H9 (cell line): ENCODE measurements around the gene FAM20A. TPM values are rescaled to one million over a fixed set of nuclear protein-coding genes. Genes with fewer than 3 reads are reported as not detected.

ENCODE experiments used
- DNase-seq: peaks from one replicate; pipeline ENCODE4 v3.0.0-alpha.2; 2017
- H2AFZ ChIP-seq: one replicate; pipeline ENCODE4 v1.6.1; 2013; ENCODE audit warnings: mild to moderate bottlenecking, low read length, control low read depth, moderate library complexity
- H2AK5ac ChIP-seq: 2 replicates; pipeline ENCODE4 v1.6.1; 2013; ENCODE audit warnings: low read length, control low read depth, mixed read lengths; ENCODE audit not compliant: insufficient read length
- H2BK120ac ChIP-seq: one replicate; pipeline ENCODE4 v1.6.1; 2013; ENCODE audit warnings: low read depth, mild to moderate bottlenecking, low read length, control low read depth, inconsistent platforms; ENCODE audit not compliant: poor library complexity, severe bottlenecking
- H2BK12ac ChIP-seq: 2 replicates; pipeline ENCODE4 v1.6.1; 2013; ENCODE audit warnings: low read length, control low read depth, mixed read lengths, low read depth; ENCODE audit not compliant: insufficient read length
- H2BK15ac ChIP-seq: 2 replicates; pipeline ENCODE4 v1.6.1; 2013; ENCODE audit warnings: low read depth, low read length, control low read depth
- H2BK20ac ChIP-seq: one replicate; pipeline ENCODE4 v1.6.1; 2013; ENCODE audit warnings: low read depth, mild to moderate bottlenecking, low read length, control low read depth, inconsistent platforms; ENCODE audit not compliant: poor library complexity, severe bottlenecking
- H2BK5ac ChIP-seq: 2 replicates; pipeline ENCODE4 v1.6.1; 2013; ENCODE audit warnings: low read length, control low read depth, mixed read lengths; ENCODE audit not compliant: insufficient read length
- H3K14ac ChIP-seq: 2 replicates; pipeline ENCODE4 v1.6.1; 2013; ENCODE audit warnings: low read length, control low read depth; ENCODE audit not compliant: insufficient read depth
- H3K18ac ChIP-seq: 2 replicates; pipeline ENCODE4 v1.6.1; 2013; ENCODE audit warnings: low read depth, mild to moderate bottlenecking, mixed read lengths, low read length, control low read depth; ENCODE audit not compliant: insufficient read length
- H3K23ac ChIP-seq: 2 replicates; pipeline ENCODE4 v1.6.1; 2013; ENCODE audit warnings: low read length, control low read depth, mixed read lengths, low read depth; ENCODE audit not compliant: insufficient read length
- H3K23me2 ChIP-seq: 2 replicates; pipeline ENCODE4 v1.6.1; 2013; ENCODE audit warnings: low read depth, mild to moderate bottlenecking, mixed read lengths, low read length, control low read depth; ENCODE audit not compliant: insufficient read length, poor library complexity, severe bottlenecking
- H3K27ac ChIP-seq: 2 replicates; pipeline ENCODE4 v1.5.1; 2013; ENCODE audit warnings: low read length, control low read depth, mixed read lengths, low read depth; ENCODE audit not compliant: insufficient read length
- H3K27me3 ChIP-seq: 2 replicates; pipeline ENCODE4 v1.6.1; 2013; ENCODE audit warnings: low read length, control low read depth, inconsistent platforms; ENCODE audit not compliant: insufficient read depth
- H3K4ac ChIP-seq: 2 replicates; pipeline ENCODE4 v1.6.1; 2013; ENCODE audit warnings: low read depth, mild to moderate bottlenecking, control low read depth, inconsistent platforms, low read length, moderate library complexity
- H3K4me1 ChIP-seq: 2 replicates; pipeline ENCODE4 v1.6.1; 2013; ENCODE audit warnings: low read length, control low read depth, inconsistent platforms; ENCODE audit not compliant: insufficient read depth
- H3K4me2 ChIP-seq: 2 replicates; pipeline ENCODE4 v1.6.1; 2013; ENCODE audit warnings: low read length, control low read depth, mixed read lengths; ENCODE audit not compliant: insufficient read length, insufficient read depth
- H3K56ac ChIP-seq: 2 replicates; pipeline ENCODE4 v1.6.1; 2013; ENCODE audit warnings: low read depth, mild to moderate bottlenecking, mixed read lengths, low read length, control low read depth; ENCODE audit not compliant: insufficient read length
- H3K79me1 ChIP-seq: 2 replicates; pipeline ENCODE4 v1.6.1; 2013; ENCODE audit warnings: low read depth, mild to moderate bottlenecking, moderate library complexity, low read length, control low read depth, inconsistent platforms; ENCODE audit not compliant: insufficient read depth, poor library complexity, severe bottlenecking
- H3K79me2 ChIP-seq: 2 replicates; pipeline ENCODE4 v1.6.1; 2013; ENCODE audit warnings: low read length, control low read depth, inconsistent platforms; ENCODE audit not compliant: insufficient read depth
- H3K9ac ChIP-seq: 2 replicates; pipeline ENCODE4 v1.6.1; 2013; ENCODE audit warnings: low read length, control low read depth, mixed read lengths; ENCODE audit not compliant: insufficient read length; ENCODE audit errors: extremely low read depth
- H3K9me3 ChIP-seq: one replicate; pipeline ENCODE4 v1.6.1; 2013; ENCODE audit warnings: low read depth, low read length, inconsistent platforms; ENCODE audit not compliant: control insufficient read depth
- H3T11ph ChIP-seq: one replicate; pipeline ENCODE4 v1.6.1; 2013; ENCODE audit warnings: mild to moderate bottlenecking, low read length, control low read depth, inconsistent platforms
- H4K20me1 ChIP-seq: one replicate; pipeline ENCODE4 v1.6.1; 2013; ENCODE audit not compliant: control insufficient read depth, insufficient read length, insufficient read depth
- H4K5ac ChIP-seq: 2 replicates; pipeline ENCODE4 v1.6.1; 2013; ENCODE audit warnings: low read depth, mild to moderate bottlenecking, mixed read lengths, low read length, control low read depth; ENCODE audit not compliant: insufficient read length
- H4K8ac ChIP-seq: replicated peaks from 2 replicates; pipeline ENCODE4 v1.6.1; 2013; ENCODE audit warnings: low read length, control low read depth, mixed read lengths, low read depth; ENCODE audit not compliant: insufficient read length
- H4K91ac ChIP-seq: 2 replicates; pipeline ENCODE4 v1.6.1; 2013; ENCODE audit warnings: low read depth, mild to moderate bottlenecking, moderate library complexity, mixed read lengths, low read length, control low read depth; ENCODE audit not compliant: insufficient read length
- H3K27ac Mint-ChIP-seq, 3 experiments: 2 replicates in 2 of 3; 3 replicates in 1 of 3; pipeline ENCODE4 v1.8.0; 2020 to 2021; ENCODE audit warnings: mixed read lengths in 3 of 3, mild to moderate bottlenecking in 1 of 3, moderate library complexity in 1 of 3
- H3K27me3 Mint-ChIP-seq: 2 replicates; pipeline ENCODE4 v1.8.0; 2021; ENCODE audit warnings: low read depth, mild to moderate bottlenecking, moderate library complexity, mixed read lengths
- H3K36me3 Mint-ChIP-seq, 3 experiments: 2 replicates in 2 of 3; 3 replicates in 1 of 3; pipeline ENCODE4 v1.8.0; 2020 to 2021; ENCODE audit warnings: low read depth in 3 of 3, mixed read lengths in 3 of 3; ENCODE audit not compliant: insufficient read depth in 1 of 3
- H3K4me1 Mint-ChIP-seq, 2 experiments: 2 replicates each; pipeline ENCODE4 v1.8.0; 2020; ENCODE audit warnings: mixed read lengths in 2 of 2
- H3K4me3 Mint-ChIP-seq, 2 experiments: 2 replicates in 1 of 2; 3 replicates in 1 of 2; pipeline ENCODE4 v1.8.0; 2020 to 2021; ENCODE audit warnings: mild to moderate bottlenecking in 2 of 2, mixed read lengths in 2 of 2, moderate library complexity in 1 of 2
- H3K9me3 Mint-ChIP-seq, 2 experiments: 2 replicates in 1 of 2; 3 replicates in 1 of 2; pipeline ENCODE4 v1.8.0; 2020; ENCODE audit warnings: mild to moderate bottlenecking in 2 of 2, mixed read lengths in 2 of 2, moderate library complexity in 1 of 2
- CTCF ChIP-seq: fragments of 200-600 bp; sonication (generic); conservative IDR thresholded peaks from 3 replicates; pipeline ENCODE4 v1.8.0; 2021; ENCODE audit warnings: antibody characterized with exemption, mild to moderate bottlenecking
- WGBS: extraction: QIAGEN DNeasy Blood & Tissue Kit; methylation state at CpG from one replicate; pipeline ENCODE4 v1.1.7; 2013; ENCODE audit warnings: missing lambda C conversion rate, low lambda C conversion rate, mixed read lengths; ENCODE audit not compliant: insufficient read length; ENCODE audit errors: extremely low coverage; 5-methylcytosine and 5-hydroxymethylcytosine counted together
- total RNA-seq: library from RNA; stranded (reverse); gene quantifications from 2 replicates; pipeline ENCODE4 v1.2.1, GENCODE V29; 2021

FAM20A gene
- total RNA-seq, 1 experiment from 2014 or later, result 34.4 TPM

GRCh38 chr17:68531252-68531651 lies 69.9 kb downstream of the FAM20A start:
- Mint-ChIP-seq H3K27ac (no peak overlapping the region; a peak in 1 of 7 replicates), H3K9me3 (no peaks in the 10 kb centered on the region), H3K4me3 (no peak overlapping the region), H3K27me3 (no peaks in the 10 kb centered on the region), H3K4me1 (peaks cover 22 to 24% of the 10 kb centered on the region in 2 experiments), H3K36me3 (peaks cover 23 to 78% (median 74%) of the 10 kb centered on the region in 3 experiments; a peak in 6 of 7 replicates)
- H2BK12ac ChIP-seq, result no peak overlapping the region
- H3K79me1 ChIP-seq, result peaks cover 4% of the 10 kb centered on the region
- WGBS, result no CpG with 5 or more reads among the region's 4 CpGs
- no peaks in the 10 kb centered on the region for H3K79me2 ChIP-seq
- no peak overlapping the region for H2BK20ac ChIP-seq
- H3K56ac ChIP-seq, result no peak overlapping the region
- H3K4me2 ChIP-seq, result no peak overlapping the region
- no peak overlapping the region for H2AFZ ChIP-seq
- no peak overlapping the region for H3T11ph ChIP-seq
- no peak for DNase-seq
- no peaks in the 10 kb centered on the region for H3K27me3 ChIP-seq
- TF ChIP-seq CTCF, result no peak
- peaks cover 2% of the 10 kb centered on the region for H4K20me1 ChIP-seq
- H3K27ac ChIP-seq, result no peak overlapping the region
- H2AK5ac ChIP-seq, result no peak overlapping the region
- no peaks in the 10 kb centered on the region for H3K4me1 ChIP-seq
- no peak overlapping the region for H4K8ac ChIP-seq
- H3K9ac ChIP-seq, result no peak overlapping the region
- H3K23me2 ChIP-seq, result no peaks in the 10 kb centered on the region
- H3K9me3 ChIP-seq, result no peaks in the 10 kb centered on the region
- H2BK5ac ChIP-seq, result no peak overlapping the region
- no peak overlapping the region for H3K23ac ChIP-seq
- no peak overlapping the region for H3K14ac ChIP-seq
- H2BK120ac ChIP-seq, result no peak overlapping the region
- no peak overlapping the region for H2BK15ac ChIP-seq
- H3K18ac ChIP-seq, result no peak overlapping the region
- H4K5ac ChIP-seq, result no peak overlapping the region
- H4K91ac ChIP-seq, result no peak overlapping the region
- no peak overlapping the region for H3K4ac ChIP-seq
